Epithelial cell of esophagus (primary cell): ENCODE results near the gene DOCK9.

ENCODE experiments used
- DNase-seq: peaks from one replicate; pipeline ENCODE4 v3.0.0; 2010; ENCODE audit warnings: low read depth
- H3K4me3 ChIP-seq: 2 replicates; pipeline ENCODE4 v1.5.1; 2011; ENCODE audit warnings: mild to moderate bottlenecking, low read length, control low read depth
- CTCF ChIP-seq: IDR thresholded peaks from 2 replicates; pipeline ENCODE4 v1.5.1; 2011; ENCODE audit warnings: low read depth, mild to moderate bottlenecking, low read length, control low read depth, inconsistent platforms; ENCODE audit not compliant: insufficient read depth; ENCODE audit errors: missing control alignments

Gene DOCK9

GRCh38 chr13:98997738-98998641, 20.1 kb upstream of the DOCK9 start:
- DNase-seq = peak; percentile 91
- H3K4me3 ChIP-seq = no peak overlapping the region
- no peak for TF ChIP-seq CTCF

- H3K4me3 ChIP-seq = no peak overlapping the region
- no peak for DNase-seq
- TF ChIP-seq CTCF = no peak
Observed at GRCh38 chr13:98997011-98997730, 19.3 kb upstream of the DOCK9 start.

- no peak for DNase-seq
- TF ChIP-seq CTCF = no peak
- H3K4me3 ChIP-seq = no peak overlapping the region
Observed at GRCh38 chr13:98996046-98996445, 18.2 kb upstream of the DOCK9 start.

GRCh38 chr13:98994896-98995295, 17.0 kb upstream of the DOCK9 start:
- peak; percentile 57 for DNase-seq
- no peak overlapping the region for H3K4me3 ChIP-seq
- no peak for TF ChIP-seq CTCF

- TF ChIP-seq CTCF = no peak
- no peak overlapping the region for H3K4me3 ChIP-seq
- DNase-seq = no peak
Observed at GRCh38 chr13:98994080-98994479, 16.2 kb upstream of the DOCK9 start.

GRCh38 chr13:98992355-98992754, 14.5 kb upstream of the DOCK9 start:
- no peak for TF ChIP-seq CTCF
- peak; percentile 88 for DNase-seq
- H3K4me3 ChIP-seq = no peak overlapping the region
